HG02798 (cell line): ENCODE data around the gene CHFR.
"Not testable (repeated sequence)": the region's sequence is repeated elsewhere in the genome, so short reads cannot be mapped to it uniquely, and the experiment has no call there.

ENCODE experiments used
- ATAC-seq: cut with Tn5 transposase; IDR thresholded peaks from one replicate; pipeline ENCODE4 v1.9.1; 2021; ENCODE audit warnings: mild to moderate bottlenecking; ENCODE audit not compliant: unreplicated experiment, poor library complexity

CHFR gene

GRCh38 chr12:132842449-132843045 is 44.9 kb downstream of the CHFR start:
- no peak for ATAC-seq

- ATAC-seq = no peak
Observed at GRCh38 chr12:132841151-132841550, 46.3 kb downstream of the CHFR start.

DNA sequence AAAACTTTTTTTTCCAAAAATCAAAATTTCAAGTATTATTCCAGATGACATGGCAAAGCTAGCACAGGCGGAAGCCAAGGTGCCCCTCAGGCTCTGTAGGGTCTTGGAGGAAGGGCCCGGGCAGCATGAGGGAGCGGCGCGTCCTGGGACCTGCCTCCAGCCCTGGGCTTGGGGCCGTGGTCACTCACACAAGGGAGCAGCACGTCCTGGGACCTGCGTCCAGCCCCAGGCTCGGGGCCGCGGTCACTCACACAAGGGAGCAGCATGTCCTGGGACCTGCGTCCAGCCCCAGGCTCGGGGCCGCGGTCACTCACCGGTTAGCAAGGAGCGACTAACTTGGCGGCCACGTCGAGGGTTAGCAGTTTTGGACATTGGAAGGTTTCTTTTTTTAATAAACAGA is 46.9 kb downstream of the CHFR start:
- no peak for ATAC-seq

- no peak for ATAC-seq
Observed at GRCh38 chr12:132839558-132840235, 47.7 kb downstream of the CHFR start.

DNA sequence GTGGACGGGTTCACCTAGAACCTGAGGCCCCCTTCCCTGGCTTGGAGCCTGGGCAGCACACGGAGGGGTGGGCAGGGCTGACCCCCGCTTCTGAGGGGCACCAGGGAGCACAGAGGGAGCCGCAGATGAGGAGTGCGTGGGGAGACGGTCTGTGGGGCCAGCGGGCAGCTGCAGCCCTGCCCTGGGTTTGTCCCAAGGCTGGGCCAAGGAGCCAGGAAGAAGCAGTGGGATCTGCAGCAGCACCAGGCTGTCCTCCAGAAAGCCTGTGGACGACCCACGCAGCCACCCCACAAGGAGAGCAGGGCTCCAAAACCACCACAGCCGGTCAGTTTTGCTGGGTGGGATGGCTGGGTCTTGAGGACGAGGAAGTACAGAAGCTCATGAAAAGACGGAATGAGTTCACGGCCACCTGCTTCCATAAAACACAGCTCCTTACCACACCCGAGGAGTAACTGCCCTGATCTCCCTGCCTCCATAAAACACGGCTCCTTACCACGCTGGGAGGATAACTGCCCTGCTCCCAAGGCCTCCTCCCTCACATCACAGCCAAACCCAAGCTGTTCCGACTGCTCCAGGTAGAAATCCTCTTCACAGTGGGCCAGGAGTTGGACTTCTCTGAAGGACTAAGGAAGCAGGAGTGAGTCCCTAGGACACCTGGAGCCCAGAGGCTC is 48.9 kb downstream of the CHFR start:
- no peak for ATAC-seq

DNA sequence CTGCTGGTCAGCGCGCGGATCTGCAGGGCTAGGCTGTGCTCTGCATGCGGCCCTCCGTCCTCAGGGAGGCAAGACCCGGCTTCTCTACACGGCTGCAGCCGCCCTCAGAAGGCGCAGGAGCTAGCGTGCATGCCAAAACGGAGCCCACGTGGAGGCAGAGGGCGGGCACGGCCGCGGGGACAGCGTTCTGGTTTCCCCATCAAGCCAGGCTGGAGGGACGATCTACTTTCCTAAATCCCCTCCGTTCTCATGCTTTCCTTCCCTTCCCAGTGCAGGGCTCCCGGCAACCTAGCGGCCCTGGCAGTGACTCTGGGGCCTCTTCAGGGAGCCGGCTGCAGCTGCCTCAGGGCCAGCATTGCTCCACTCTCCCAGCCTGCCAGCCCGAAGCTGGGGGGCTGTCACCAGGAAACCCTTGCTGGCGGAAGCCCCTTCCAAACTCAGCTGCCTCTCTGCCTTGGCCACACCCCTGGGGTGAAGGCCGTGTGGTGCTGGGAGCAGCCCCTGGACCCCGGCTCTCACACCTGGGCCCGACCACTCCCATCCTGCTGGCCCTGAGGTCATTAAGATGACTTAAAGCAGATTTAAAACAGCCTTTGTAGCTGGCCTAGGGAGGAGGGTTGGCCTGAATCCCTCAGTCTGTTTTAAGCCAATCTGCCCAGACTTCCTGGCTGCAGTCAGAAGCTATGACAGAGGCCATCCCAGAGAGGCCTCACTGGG is 49.6 kb downstream of the CHFR start:
- no peak for ATAC-seq

- ATAC-seq = no peak
Observed at GRCh38 chr12:132836795-132837331, 50.5 kb downstream of the CHFR start.

DNA sequence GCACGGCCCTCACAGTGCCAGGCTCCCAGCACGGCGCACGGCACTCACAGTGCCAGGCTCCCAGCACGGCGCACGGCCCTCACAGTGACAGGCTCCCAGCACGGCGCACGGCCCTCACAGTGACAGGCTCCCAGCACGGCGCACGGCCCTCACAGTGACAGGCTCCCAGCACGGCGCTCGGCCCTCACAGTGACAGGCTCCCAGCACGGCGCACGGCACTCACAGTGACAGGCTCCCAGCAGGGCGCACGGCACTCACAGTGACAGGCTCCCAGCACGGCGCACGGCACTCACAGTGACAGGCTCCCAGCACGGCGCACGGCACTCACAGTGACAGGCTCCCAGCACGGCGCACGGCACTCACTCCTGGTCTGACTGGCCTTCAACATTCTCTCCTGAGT is 51.2 kb downstream of the CHFR start:
- ATAC-seq = not testable (repeated sequence)

DNA sequence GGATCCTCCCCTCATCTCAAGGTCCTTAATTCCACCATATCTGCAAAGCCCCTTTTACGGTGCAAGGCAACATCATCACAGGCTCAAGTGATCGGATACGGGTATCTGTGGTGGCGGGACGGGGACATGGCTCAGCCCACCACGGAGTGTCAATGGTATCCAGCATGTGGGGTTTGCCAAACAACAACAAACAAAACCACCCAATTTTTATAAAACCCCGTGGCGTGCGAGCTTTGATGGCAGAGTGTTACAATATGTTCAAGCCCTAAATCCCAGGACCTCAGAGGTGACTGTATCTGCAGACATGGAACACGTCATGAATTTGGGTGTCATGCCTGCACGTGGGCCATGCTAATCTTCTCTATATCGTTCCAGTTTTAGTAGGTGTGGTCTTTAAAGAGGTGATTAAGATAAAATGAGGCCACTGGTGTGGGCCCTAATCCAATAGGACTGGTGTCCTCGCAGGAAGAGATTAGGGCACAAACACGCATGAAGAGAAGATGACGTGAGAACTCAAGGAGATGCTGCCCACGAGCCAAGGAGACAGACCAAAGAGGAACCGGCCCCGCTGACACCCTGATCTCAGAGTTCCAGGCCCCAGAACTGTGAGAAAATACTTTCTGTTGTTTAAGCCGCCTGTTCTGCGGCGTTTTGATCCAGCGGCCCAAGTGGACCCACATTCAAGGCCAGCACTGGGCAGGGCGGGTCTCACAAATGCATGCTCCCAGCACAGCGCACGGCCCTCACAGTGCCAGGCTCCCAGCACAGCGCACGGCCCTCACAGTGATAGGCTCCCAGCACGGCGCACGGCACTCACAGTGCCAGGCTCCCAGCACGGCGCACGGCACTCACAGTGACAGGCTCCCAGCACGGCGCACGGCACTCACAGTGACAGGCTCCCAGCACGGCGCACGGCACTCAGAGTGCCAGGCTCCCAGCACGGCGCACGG is 52.1 kb downstream of the CHFR start:
- ATAC-seq = no peak

GRCh38 chr12:132834181-132834711 is 53.2 kb downstream of the CHFR start:
- no peak for ATAC-seq

DNA sequence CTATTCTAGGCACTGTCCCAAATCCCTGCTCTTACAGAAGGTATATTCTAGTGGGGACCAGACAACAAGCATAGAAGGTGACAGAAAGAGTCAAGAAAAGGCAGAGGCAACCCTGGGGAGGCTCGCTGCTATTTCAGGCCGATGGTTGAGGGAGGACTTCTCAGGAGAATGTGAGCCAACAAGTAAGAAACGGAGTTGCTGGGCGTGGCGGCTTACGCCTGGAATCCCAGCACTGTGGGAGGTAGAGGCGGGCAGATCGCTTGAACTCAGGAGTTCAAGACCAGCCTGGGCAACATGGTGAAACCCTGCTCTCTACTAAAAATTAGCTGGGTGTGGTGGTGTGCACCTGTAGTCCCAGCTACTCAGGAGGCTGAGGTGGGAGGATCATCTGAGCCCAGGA is 54.1 kb downstream of the CHFR start:
- no peak for ATAC-seq

GRCh38 chr12:132831771-132832170 is 55.6 kb downstream of the CHFR start:
- no peak for ATAC-seq

GRCh38 chr12:132828706-132829534 is 58.5 kb downstream of the CHFR start, which contains the start of gene GOLGA3:
GOLGA3 (minus strand) TSS chr12:132828869; CDS start chr12:132822128, 6,741 bp downstream.
- peak; percentile 91 for ATAC-seq

DNA sequence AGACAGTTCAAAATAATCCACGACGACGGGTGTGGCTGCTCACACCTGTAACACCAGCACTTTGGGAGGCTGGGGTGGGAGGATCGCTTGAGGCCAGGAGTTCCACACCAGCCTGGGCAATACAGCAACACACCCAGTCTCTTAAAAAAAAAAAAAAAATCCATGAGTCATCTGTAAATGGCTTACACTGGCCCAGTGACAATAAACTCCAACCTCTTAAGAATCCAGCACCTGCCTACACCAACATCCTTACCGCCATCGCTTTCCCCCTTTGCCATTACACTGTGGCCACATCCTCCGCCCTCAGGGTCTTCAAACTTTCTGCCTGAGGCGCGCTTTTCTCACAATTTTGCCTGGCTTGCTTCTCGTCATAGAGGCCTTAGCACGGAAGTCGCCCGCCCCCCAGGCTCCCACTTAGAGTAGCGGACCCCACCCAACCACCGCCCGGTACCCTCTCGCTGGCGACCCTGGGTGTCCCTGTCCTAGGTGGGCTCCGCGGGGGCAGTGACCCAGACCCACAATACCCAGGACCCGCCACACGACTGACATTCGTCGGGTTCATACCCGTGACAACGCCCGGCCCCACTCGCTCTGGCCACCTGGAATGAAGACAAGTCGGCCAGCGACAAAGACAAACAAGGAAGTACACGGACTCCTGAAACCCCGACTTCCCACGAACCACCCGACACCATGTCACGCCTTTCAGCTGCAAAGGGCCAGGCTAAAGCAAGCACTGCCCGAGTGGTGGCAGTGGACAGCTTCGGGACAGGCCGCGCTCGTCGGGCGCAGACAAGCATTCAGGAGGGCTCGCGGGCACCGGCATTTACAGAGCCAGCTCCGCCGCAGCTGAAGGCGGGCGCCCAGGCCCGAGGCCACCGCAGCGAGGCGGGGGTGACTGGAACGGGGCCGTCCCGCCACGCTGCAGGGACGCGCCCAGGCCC is 59.4 kb downstream of the CHFR start:
- ATAC-seq = peak; percentile 28

- ATAC-seq = no peak
Observed at GRCh38 chr12:132825861-132826260, 61.5 kb downstream of the CHFR start.

GRCh38 chr12:132825089-132825488 is 62.3 kb downstream of the CHFR start:
- ATAC-seq = no peak

DNA sequence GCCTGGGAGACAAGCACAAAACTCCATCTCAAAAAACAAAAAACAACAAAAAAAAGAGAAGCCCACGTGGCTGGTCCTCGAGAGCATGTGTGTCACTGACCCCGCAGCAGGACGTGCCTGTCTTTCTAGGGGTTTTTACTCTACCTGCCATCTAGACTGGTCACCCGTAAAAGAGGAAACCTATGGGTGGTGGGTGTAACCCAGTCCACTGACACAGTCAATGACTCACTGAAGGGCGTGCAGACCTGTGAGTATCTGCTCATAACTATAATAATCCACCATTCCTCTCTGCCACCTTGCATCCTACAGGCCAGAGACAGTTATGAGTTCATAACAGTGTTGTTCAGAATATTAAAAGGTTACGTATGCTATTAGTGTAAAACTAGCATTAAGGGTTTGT is 63.4 kb downstream of the CHFR start:
- no peak for ATAC-seq
